SU-DHL-6 (cell line): ENCODE measurements around the gene ATXN7L1.

Source experiments
- H2AFZ ChIP-seq: fragments of 200-600 bp; sonication (generic); 2 replicates; pipeline ENCODE4 v1.6.1; 2014; ENCODE audit warnings: low read depth, mild to moderate bottlenecking, moderate library complexity, mixed read lengths, antibody characterized with exemption, low read length; ENCODE audit not compliant: severe bottlenecking
- H3F3A ChIP-seq: fragments of 200-600 bp; shearing (Covaris generic); 2 replicates; pipeline ENCODE4 v1.6.0; 2016; ENCODE audit warnings: antibody characterized with exemption, mild to moderate bottlenecking; ENCODE audit not compliant: insufficient read depth
- H3K27ac ChIP-seq: fragments of 200-600 bp; sonication (generic); 2 replicates; pipeline ENCODE4 v1.5.1; 2016; ENCODE audit warnings: low read depth, mild to moderate bottlenecking, low read length, moderate library complexity, mixed read lengths
- H3K27me3 ChIP-seq: fragments of 200-600 bp; sonication (generic), shearing (Covaris generic); 2 replicates; pipeline ENCODE4 v1.6.0; 2014; ENCODE audit warnings: mild to moderate bottlenecking, low read length
- H3K36me3 ChIP-seq: fragments of 200-600 bp; sonication (generic); 2 replicates; pipeline ENCODE4 v1.6.1; 2014; ENCODE audit warnings: mild to moderate bottlenecking, low read length, mixed read lengths
- H3K4me2 ChIP-seq: fragments of 300-600, 200-600 bp; shearing (Covaris generic), sonication (generic); 2 replicates; pipeline ENCODE4 v1.6.0; 2014; ENCODE audit warnings: low read length, low read depth, mild to moderate bottlenecking; ENCODE audit not compliant: poor library complexity, severe bottlenecking
- H3K4me3 ChIP-seq: fragments of 200-600 bp; sonication (generic); 2 replicates; pipeline ENCODE4 v1.5.1; 2014; ENCODE audit warnings: antibody characterized with exemption, low read length, mild to moderate bottlenecking, mixed read lengths; ENCODE audit not compliant: insufficient read depth, poor library complexity, severe bottlenecking
- H3K79me2 ChIP-seq: fragments of 200-600 bp; sonication (generic); 2 replicates; pipeline ENCODE4 v1.6.1; 2014; ENCODE audit warnings: mild to moderate bottlenecking, low read length, moderate library complexity; ENCODE audit not compliant: insufficient read depth
- H3K9ac ChIP-seq: fragments of 200-600 bp; sonication (generic); 2 replicates; pipeline ENCODE4 v1.7.0; 2014; ENCODE audit warnings: mild to moderate bottlenecking, low read length
- H3K9me2 ChIP-seq: fragments of 200-600 bp; sonication (generic); replicated peaks from 2 replicates; pipeline ENCODE4 v1.6.1; 2014; ENCODE audit warnings: low read length; ENCODE audit not compliant: insufficient read depth
- H3K9me3 ChIP-seq: fragments of 200-600 bp; sonication (generic); 2 replicates; pipeline ENCODE4 v1.6.1; 2014; ENCODE audit warnings: low read length, mixed read lengths; ENCODE audit not compliant: insufficient read depth
- H4K20me1 ChIP-seq: fragments of 200-600 bp; sonication (generic); 2 replicates; pipeline ENCODE4 v1.6.1; 2014; ENCODE audit warnings: low read depth, mild to moderate bottlenecking, antibody characterized with exemption, low read length, moderate library complexity, mixed read lengths
- CTCF ChIP-seq: fragments of 200-600 bp; sonication (generic); IDR thresholded peaks from one replicate; pipeline ENCODE4 v1.5.1; 2017; ENCODE audit warnings: antibody characterized with exemption, mild to moderate bottlenecking, low read length, moderate library complexity; ENCODE audit not compliant: insufficient read depth, poor library complexity, severe bottlenecking
- EZH2phosphoT487 ChIP-seq: fragments of 200-600 bp; sonication (generic), shearing (Covaris generic); conservative IDR thresholded peaks from 2 replicates; pipeline ENCODE4 v1.6.1; 2018; ENCODE audit warnings: mild to moderate bottlenecking, antibody characterized with exemption, low read length, moderate library complexity, mixed read lengths

ATXN7L1 gene

GRCh38 chr7:105876091-105876963, at the start of gene ATXN7L1:
ATXN7L1 (minus strand) TSS chr7:105876599; CDS start chr7:105876558, 41 bp downstream.
- no peaks in the 10 kb centered on the region for H3K27me3 ChIP-seq
- H3K79me2 ChIP-seq: no peaks in the 10 kb centered on the region
- H3K36me3 ChIP-seq: no peaks in the 10 kb centered on the region
- H3K9me3 ChIP-seq: no peaks in the 10 kb centered on the region
- peak within 1 kb of the TSS; percentile 83 for H2AFZ ChIP-seq
- H3K9ac ChIP-seq: peak within 1 kb of the TSS; percentile 55
- no peaks in the 10 kb centered on the region for H3F3A ChIP-seq
- H4K20me1 ChIP-seq: no peaks in the 10 kb centered on the region
- TF ChIP-seq CTCF: peak; percentile 18
- TF ChIP-seq EZH2phosphoT487: no peak
- H3K4me3 ChIP-seq: peak within 1 kb of the TSS; percentile 56
- no peak within 1 kb of the TSS for H3K27ac ChIP-seq
- H3K4me2 ChIP-seq: peak within 1 kb of the TSS; percentile 72
- no peaks in the 10 kb centered on the region for H3K9me2 ChIP-seq

- Histone ChIP-seq H3K36me3 (no peaks in the 10 kb centered on the region), H3K4me3 (no peak overlapping the region), H3K27ac (no peak overlapping the region), H3K4me2 (no peak overlapping the region), H3F3A (no peaks in the 10 kb centered on the region), H3K27me3 (no peaks in the 10 kb centered on the region), H3K79me2 (no peaks in the 10 kb centered on the region), H4K20me1 (no peaks in the 10 kb centered on the region), H3K9me2 (no peaks in the 10 kb centered on the region), H3K9ac (no peak overlapping the region), H2AFZ (no peak overlapping the region), H3K9me3 (no peaks in the 10 kb centered on the region)
- TF ChIP-seq CTCF: no peak
- TF ChIP-seq EZH2phosphoT487: no peak
These were observed 49.7 kb upstream of the ATXN7L1 start for GRCh38 chr7:105926131-105926530.

- Histone ChIP-seq H3K36me3 (no peaks in the 10 kb centered on the region), H3K27ac (no peak overlapping the region), H3K9ac (no peak overlapping the region), H3K9me3 (no peaks in the 10 kb centered on the region), H3K9me2 (no peaks in the 10 kb centered on the region), H4K20me1 (no peaks in the 10 kb centered on the region), H3K27me3 (no peaks in the 10 kb centered on the region), H3K4me2 (no peak overlapping the region), H3F3A (no peaks in the 10 kb centered on the region), H3K79me2 (no peaks in the 10 kb centered on the region), H2AFZ (no peak overlapping the region), H3K4me3 (no peak overlapping the region)
- TF ChIP-seq CTCF (no peak), EZH2phosphoT487 (no peak)
These were observed 48.5 kb upstream of the ATXN7L1 start for GRCh38 chr7:105924945-105925344.
